GM19239 (cell line): ENCODE results near the gene SLC35G3.
"Not testable (repeated sequence)": the region's sequence is repeated elsewhere in the genome, so short reads cannot be mapped to it uniquely, and the experiment has no call there.

Experiments
- DNase-seq: peaks from one replicate; pipeline ENCODE4 v3.0.0; 2011; ENCODE audit warnings: low spot score; ENCODE audit not compliant: insufficient read length
- FAIRE-seq: peaks from 2 replicates; lab custom pipeline; 2011; peaks lifted over from hg19 to GRCh38; lab: Jason Lieb, UNC

Gene SLC35G3

DNA sequence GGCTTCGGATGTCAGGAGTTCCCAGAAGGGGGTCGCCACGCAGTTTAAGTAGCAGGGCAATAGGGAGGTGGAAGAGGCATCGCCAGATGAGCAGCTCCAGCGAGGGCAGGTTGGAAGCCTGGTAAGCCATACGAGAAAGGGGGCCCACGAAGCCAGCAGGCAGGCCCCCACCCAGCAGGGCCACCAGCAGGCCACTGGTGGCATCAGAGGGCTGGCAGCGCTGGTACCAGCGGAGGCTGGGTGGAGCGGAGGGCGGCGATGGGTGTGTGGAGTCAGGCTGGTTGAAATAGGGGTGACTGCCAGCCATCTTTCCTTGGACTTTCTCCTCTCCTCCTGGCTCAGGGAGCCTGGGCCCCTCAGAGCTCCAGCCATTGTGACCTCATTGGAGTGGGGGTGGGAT lies at the start of gene SLC35G3:
Gene SLC35G3 (minus strand): TSS at position 393 of the 400 bp plus-strand sequence. CDS start 86 bp downstream, at position 307.
- not testable (repeated sequence) for FAIRE-seq, DNase-seq

DNA sequence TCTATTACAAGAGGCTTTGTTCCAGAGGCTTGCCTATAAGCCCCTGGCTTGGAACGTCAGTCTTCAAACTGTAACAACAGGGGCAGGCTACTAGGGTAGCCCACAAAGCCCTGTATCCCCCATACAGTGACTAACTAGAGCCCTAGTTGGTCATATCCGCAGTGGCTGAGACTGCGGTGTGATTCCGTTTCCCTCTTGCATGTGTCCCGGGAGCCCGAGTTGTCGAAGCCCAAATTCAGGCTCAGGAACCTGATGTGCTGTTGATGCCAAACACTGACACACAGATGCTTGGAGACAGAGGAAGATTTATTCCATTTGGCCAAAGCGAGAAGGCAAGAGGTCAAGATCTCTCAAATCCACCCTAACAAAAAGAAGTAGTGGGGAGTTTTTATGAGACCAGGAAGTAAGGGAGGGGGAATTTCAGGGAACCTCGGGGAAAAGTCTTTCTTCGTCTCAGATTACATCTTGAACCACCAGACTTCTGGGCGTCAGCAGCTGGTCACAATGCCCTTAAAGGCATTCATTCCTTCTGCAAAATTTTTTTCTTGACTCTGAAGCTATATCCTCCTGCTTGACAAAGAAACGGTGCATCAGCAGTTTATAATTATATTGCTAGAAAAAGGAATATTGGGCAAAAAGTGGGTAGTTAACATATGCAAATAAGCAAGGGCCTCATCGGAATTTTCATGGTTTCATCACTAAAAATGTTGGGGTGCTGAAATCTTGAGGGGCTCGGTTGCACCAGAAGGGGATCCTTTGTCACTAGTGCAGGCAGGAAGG lies 49.6 kb upstream of the SLC35G3 start:
- no peak for FAIRE-seq
- DNase-seq: no peak

DNA sequence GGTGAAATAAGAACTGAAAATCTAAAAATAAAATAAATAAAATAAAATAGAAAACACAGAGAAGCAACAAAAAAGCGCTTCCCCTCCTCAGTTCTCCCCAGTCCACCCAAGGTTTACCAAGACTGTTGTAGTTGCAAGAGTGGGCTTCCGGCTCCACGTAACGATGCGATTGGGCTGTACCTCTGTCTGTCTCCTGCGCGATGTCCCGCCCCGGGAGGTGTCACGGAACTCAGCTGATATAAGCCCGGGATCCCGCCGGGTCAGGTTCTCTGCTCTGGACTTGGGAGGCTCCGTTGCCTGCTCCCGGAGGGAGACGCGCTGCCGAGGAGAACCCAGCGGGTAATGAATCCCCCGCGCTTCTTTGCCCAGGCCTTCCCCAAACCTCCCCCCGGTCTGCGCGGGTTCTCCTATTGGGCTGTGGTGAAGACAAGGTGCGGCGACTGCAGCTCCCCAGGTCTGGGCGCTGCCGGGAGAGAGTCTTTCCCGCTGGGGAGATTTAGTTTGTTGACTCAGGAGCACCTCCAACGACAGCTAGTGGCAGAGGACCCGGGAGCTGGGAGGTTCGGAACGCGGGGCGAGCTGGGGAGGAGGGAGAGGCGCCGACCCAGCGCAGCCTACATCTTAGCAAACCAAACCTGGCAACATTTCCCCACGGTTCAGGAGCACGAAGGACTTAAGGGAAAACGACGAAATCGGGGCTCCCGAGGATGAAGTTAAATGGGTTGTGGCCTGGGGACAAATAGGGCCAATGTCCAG lies 48.8 kb upstream of the SLC35G3 start, which contains the start of gene SLFN5:
Gene SLFN5 (plus strand): TSS at position 268 of the 756 bp plus-strand sequence. CDS start 15,619 bp downstream, outside the sequence.
- DNase-seq: peak; percentile 64
- FAIRE-seq: no peak

DNA sequence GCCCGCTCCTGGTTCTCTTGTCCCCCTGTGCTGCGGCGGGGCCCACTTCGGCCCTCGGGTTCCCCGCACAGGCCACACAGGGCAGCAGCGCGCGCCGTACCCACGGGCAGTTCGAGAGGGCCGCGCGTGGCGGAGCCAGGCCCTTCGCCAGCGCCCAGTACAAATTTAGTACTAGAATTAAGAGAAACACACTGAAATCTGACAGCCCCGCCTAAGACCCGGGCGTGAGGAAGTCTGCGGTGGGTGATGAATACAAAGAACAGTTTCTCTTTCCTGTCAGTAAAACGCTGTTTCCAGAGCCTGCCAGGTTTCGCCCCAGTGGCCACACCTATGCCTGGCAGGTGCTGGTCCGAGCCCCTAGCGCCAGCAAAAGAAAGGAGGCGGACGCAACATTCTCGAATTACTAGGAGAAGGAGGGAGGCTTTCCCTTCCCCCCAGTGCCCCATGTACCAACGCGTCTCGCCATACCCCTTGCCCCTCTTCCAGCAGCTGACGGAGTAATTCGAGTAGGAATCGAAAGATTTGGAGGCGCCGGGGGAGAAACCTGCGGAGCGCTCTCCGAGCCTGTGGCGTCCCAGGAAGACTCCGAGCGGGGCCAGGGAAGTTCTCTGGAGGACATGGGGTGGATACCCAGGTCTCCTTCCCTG lies 48.1 kb upstream of the SLC35G3 start:
- peak; percentile 99 for FAIRE-seq
- peak; percentile 80 for DNase-seq

DNA sequence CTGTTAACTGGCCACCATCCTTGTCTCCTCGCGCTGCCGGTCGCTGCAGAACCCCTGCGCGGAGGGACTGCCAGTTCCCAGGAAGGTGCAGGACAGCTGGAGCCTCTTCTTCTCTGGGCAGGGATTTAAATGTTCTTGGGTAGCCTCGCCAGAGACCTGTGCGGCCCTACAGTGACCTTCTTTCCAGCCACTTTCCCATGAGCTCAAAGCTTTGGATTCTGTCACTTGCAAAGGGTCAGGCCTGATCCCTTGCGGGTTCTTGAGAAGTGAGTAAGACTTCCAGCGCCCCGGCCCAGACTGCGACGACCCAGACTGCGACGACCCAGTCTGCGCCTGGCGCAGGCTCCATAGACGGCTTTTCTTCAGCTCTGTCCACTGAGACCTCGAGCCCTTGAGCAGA lies 47.3 kb upstream of the SLC35G3 start:
- no peak for FAIRE-seq

DNA sequence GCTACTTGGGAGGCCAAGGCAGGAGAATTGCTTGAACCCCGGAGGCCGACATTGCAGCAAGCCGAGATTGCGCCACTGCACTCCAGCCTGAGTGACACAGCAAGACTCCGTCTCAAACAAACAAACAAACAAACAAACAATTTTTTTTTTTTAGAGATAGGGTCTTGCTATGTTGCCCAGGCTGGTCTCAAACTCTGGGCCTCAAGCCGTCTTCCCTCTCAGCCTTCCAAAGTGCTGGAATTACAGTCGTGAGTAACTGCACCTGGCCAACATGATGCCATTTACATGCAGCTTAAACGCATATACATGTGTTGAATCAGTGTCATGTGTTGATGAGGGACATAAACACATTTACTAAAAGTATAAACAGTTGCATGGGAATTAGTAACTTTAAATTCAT lies 46.7 kb upstream of the SLC35G3 start:
- DNase-seq: no peak
- FAIRE-seq: no peak

More for the DNA sequence above, 47.3 kb upstream of the SLC35G3 start:
- DNase-seq: no peak

DNA sequence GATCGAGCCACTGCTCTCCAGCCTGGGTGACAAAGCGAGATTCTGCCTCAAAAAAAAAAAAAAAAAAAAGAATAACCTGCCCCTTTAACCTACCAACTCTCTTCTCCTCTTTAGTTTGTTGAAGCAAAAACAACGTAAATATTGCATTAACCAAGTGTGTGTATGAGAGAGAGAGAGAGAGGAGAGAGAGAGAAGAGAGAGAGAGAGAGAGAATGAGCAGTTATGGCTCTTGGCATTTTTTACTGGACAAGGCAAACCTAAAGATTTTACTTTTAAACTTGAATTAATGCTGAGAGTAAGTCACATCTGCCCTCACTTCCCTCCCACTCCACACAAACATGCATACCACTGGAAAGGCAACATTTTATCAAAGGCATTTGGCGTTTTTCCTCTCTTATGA lies 45.6 kb upstream of the SLC35G3 start:
- no peak for DNase-seq
- FAIRE-seq: no peak

DNA sequence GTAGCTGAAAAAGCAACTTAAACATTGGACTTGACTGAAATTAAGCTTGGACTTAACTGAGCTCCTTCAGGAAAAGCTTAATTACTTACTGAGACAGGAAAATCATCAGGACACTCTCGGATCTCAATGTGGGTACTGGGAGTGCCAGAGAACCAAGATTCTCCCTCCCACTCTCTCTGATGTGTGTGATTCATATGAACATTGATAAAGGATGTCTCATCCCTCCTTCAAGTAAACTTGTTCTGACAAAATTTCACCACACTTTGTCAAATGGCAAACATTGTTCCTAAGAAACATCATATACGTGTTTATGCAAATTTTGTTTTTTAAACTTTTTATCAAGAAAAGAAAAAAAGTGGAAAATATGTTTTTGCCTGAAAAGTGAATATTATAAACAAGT lies 44.6 kb upstream of the SLC35G3 start:
- DNase-seq: no peak
- no peak for FAIRE-seq

DNA sequence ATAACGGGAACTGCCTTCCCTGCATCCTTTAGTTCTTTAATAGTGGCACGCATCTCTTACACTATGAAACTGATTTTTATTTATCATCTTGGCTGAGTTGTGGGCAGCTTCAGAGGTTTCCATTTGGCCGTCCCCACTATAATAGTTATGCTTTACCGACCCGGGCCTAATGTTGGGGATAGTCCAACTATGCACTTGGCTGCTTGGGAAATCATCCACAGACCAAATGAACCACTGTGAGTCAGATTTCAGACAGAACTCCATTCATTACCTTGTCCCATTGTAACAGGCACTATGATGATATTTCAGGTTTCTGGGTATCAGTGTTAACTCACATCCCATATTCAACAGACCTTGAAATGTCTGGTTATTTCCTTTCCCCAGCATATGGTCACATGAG lies 42.6 kb upstream of the SLC35G3 start:
- DNase-seq: no peak
- no peak for FAIRE-seq

DNA sequence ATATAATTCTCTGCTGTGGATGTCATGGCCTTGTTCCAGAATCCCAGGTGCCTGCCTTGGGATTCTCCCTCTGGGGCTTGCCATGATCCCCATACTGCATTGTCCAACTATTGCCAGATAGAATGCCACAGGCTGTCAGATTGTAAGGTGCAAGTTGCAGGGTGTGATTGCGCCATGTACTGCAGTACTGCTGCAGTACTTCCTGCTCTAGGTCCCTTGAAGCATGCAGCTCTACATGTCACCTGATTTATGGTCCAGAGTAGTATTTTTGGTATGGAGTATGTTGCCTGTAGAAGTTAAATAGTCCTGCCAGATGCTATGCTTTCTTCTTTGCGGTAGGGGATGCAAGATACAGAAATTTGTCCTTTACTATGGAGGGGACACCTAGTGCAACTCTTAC lies 41.7 kb upstream of the SLC35G3 start:
- no peak for FAIRE-seq

DNA sequence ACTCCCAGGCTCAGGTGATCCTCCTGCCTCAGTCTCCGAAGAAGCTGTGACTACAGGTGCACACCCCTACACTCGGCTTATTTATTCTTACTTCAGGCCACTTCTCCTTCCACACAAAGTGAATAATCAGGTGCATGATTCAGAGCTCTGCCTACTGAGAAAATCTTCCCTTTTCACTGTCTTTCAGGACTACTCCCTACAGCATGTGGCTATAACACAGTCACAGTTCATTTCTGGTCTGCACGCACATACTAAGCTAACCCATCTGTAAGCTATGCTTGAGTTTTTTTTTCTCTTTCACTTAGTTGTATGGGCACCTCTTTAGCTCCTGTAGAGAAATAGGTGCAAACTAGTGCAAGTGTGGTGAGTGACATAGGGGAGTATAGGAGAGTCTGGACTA lies 41.1 kb upstream of the SLC35G3 start:
- DNase-seq (no peak), FAIRE-seq (no peak)

More for the DNA sequence above, 41.7 kb upstream of the SLC35G3 start:
- no peak for DNase-seq

DNA sequence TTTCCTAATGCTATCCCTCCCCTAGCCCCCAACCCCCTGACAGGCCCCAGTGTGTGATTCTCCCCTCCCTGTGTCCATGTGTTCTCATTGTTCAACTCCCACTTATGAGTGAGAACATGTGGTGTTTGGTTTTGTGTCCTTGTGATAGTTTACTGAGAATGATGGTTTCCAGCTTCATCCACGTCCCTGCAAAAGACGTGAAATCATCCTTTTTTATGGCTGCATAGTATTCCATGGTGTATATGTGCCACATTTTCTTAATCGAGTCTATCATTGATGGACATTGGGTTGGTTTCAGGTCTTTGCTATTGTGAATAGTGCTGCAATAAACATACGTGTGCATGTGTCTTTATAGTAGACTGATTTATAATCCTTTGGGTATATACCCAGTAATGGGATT lies 40.1 kb upstream of the SLC35G3 start:
- FAIRE-seq, DNase-seq: not testable (repeated sequence)

DNA sequence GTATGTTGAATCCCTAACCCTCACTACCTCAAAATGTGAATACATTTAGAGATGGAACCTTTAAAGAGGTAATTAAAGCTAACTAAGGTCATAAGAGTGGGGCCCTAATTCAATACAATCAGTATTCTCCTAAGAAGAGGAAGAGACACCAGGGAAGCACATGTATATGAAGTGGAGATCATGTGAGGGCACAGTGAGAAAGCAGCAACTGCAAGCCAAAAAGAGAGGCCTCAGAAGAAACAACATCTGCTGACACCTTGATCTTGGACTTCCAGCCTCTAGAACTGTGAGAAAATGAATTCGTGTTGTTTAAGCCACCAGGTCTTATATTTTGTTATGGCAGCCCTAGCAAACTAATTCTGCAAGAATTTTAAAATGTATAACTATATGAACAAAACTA lies 35.4 kb upstream of the SLC35G3 start:
- FAIRE-seq: no peak
- no peak for DNase-seq

DNA sequence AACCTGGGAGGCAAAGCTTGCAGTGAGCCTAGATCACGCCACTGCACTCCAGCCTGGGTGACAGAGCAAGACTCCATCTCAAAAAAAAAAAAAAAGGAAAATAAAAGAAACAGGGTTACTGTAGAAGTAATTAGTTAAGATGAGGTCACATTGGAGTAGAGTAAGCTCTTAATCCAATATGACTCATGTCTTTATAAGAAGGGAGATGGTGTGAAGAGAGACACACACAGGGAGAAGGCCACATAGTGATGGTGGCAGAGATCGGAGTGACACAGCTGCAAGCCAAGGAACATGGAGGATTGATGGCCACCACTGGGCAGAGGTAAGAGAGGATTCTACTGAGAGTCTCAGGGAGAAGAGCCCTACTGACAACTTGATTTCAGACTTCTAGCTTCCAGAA lies 33.4 kb upstream of the SLC35G3 start:
- FAIRE-seq: no peak
- DNase-seq: no peak

DNA sequence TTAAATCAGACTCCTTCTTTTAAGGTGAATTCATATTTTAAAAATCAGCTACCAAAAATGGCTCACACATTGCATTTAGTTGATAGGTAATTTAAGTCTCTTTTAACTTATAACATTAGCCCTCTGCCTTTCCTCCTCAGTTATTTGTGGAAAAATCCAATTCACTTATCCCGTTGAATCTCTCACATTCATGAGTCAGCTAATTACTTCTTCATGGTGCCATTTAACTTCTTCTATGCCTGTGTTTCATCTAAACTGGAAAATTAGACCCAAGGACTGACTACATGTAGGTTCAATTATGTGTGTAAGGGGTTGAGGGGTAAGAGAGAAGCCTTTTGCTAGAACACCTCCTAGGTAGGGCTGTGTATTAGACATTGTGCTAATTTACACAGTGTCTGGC lies 30.2 kb upstream of the SLC35G3 start:
- FAIRE-seq (no peak), DNase-seq (no peak)

DNA sequence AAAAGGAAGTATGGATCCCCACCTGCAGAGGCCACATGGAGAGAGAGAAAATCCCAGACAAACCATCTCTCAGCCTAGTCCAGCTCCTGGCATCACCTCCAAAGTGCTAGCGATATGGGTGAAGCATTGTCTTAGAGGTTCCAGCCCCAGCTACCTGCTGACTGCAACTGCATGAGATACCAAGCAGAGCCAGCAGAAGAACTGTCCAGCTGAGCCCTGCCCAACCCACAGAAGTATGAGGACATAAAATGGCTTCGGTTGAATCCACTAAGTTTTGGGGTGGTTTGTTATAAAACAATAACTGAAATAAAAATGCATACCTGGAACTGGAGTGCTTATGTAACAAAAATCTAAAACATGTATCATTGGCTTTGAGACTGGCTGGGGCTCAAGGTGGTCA lies 28.3 kb upstream of the SLC35G3 start:
- no peak for DNase-seq

DNA sequence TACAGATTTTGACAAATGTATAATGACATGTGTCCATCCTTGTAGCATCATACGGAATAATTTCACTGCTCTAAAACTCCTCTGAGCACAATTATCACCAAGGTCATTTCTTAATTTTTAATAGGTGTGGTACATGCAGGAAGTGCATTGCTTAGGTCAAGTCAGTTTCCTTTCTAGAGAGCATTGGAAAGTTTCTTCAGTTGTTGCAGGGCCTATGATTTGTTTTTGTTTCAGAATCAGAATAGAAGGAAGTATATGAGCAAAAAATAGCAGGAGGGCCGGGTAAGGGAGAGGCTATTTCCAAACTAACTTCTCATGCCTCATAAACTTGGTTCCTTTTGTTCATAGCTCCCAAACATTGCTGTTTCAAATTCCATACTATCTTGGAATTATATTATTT lies 24.7 kb upstream of the SLC35G3 start:
- no peak for DNase-seq
- peak; percentile 92 for FAIRE-seq

More for the DNA sequence above, 28.3 kb upstream of the SLC35G3 start:
- no peak for FAIRE-seq

DNA sequence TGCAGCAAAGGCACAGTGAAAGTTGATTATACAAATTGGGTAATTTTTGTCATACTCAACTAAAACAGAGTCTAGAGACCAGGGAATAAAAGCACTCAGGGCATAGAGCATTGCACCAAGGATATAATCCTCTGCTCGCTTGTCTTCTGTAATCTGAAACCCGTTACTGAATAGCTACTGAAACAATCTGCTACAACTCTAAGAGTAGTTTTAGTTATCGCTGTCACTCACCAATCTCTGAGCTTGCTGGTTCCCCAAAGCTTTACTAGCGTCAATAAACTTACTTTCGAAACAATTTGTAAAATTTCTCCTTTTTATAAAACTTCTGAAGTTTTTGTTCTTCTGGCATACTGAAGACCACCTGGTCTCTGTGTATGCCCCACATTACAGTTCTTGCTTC lies 22.9 kb upstream of the SLC35G3 start:
- DNase-seq: no peak
- FAIRE-seq: no peak

DNA sequence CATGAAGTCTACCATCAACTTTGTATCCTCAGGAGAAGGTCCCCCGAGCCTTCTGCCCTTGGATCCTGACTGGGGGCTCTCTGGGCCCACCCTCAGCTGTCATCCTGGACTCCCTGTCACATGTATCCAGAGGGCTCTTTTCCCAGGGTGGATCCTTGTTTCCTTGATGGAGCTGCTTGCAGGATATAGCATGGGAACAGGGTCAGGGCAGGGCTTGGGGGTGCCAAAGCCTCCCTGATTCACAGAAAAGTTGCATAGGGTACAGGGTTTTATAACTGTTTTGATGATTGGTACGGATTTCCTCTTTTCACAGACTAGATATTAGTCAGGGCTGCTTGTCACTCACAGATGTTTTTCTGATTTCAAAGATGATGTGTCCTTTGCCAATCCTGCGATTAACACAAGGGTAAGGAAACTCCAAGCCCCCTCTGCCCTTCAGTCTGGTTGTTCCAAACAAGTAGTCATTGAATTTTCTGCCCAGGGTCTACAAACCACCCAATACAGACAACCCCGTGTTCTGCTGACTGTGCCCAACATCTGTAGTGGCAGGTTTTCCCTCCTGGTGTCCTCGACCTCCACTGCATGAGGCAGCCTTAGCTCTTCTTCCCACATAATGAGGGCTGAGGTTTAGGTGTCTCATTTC lies 20.6 kb upstream of the SLC35G3 start:
- DNase-seq (no peak), FAIRE-seq (peak; percentile 73)

DNA sequence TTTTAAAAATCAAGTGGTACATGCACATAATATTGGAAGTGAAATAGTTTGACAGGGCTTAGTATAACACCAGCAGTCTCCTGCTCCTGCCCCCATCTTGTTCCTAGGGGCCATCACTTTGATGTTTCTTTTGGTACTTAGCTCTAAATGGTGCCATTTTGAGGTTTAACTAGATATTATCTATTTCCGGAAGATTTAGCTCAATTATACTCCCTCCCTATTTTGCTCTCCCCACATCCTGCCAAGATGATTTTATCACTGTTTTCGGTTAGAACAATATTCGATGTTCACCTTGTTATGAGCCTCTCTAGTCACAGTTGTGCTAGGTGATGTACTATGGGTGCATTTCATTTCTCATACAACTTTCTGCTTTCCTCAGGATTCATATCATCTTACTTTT lies 20.0 kb upstream of the SLC35G3 start:
- peak; percentile 52 for FAIRE-seq
- no peak for DNase-seq
